ENCODE data around the gene ALDH8A1. TPM values are rescaled to one million over a fixed set of nuclear protein-coding genes. Genes with fewer than 3 reads are reported as not detected.

The ALDH8A1 gene
- total RNA-seq, 1 donor from 2014 or later = 0.18 TPM

DNA sequence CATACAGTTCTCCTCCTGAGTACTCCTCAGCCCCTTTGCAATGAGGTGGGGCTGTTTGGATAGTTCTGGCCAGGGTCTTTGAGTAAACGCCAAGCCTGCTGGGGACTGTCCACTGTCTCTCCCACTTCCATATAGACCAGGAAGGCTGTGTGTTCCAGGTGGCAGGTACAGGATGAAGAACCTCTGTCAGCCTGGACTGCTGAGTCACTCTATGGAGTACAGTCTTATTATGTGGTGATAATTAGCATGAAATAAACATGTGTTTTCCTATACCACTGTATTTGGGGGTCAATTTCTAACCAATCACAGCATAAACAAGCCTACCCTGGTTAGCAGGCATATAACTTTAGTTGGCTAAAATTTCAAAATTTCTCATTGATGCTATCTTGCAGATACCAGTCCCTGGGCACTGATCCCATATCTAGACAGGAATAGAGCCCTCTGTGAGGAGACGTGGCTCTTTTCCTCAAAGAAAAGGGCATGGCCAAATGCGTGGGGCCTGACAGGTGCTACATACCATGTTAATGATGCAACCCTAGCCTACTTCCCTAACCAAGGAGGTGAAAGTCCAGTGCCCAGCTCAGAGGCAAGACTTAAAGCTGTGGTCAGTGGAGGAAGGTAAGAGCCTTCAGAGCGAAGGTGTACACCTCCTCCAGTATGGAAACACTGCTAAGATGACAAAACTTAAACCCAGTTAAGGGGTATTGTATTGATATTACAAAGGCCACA lies 4.5 kb upstream of the ALDH8A1 start:
- no peak for DNase-seq (ENCODE audit: extremely low read depth, low read depth, low spot score)

- no peak for DNase-seq (ENCODE audit: extremely low read depth, low read depth, low spot score)
Observed at GRCh38 chr6:134951494-134952263, 1.8 kb upstream of the ALDH8A1 start.

DNA sequence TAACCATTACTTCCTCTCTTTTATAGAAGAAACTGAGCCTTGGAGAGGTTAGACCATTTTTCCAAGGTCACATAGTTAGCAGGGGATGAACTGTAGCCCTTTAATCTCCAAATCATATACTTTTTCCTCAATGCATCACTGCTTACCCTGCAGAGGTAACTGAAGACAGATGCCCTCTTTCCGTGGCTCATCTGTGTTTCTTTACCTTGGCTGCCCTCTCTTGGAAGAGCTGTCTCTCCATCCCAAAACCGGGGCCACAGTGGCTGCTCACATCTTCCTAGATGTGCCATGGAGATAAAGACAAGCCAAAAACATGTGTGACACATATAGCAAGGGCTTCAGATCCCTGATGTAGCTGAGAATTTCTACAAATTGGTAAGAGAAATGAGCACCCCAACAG lies 581 bp upstream of the ALDH8A1 start:
- no peak for DNase-seq (ENCODE audit: extremely low read depth, low read depth, low spot score)

DNA sequence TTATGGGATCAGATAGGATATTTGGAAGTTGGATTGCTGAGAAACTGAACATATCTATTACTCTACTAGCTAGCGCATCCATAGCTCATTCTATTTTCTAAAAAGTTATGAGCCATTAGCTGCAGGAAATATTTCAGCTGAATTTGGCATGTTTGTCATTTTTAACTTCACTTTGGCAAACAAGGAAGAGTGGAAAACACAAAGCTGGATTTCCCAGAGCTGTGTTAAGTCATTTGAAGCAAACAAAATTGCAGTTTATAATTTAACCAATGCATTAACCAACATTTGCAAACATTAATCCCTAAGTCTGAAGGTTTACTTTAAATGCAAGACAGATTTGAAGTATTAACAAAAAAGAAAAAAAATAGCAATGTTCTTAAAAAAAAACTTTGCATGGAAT lies 1.2 kb downstream of the ALDH8A1 start:
- DNase-seq (ENCODE audit: extremely low read depth, low read depth, low spot score) = no peak

DNA sequence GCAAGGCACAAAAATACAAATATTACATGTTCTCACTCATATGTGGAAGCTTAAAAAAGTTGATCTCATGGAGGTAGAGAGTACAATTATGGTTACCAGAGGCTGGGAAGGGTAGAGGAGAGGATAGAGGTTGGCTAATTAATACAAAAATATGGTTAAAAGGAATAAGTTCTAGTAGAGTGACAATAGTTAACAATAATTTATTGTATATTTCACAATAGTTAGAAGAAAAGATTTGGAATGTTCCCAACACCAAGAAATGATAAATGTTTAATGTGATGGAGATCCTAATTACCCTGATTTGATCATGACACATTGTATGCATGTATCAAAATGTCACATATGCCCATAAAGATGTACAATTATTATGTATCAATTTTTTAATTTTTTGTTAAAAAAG lies 1.8 kb downstream of the ALDH8A1 start:
- DNase-seq (ENCODE audit: extremely low read depth, low read depth, low spot score) = no peak

DNA sequence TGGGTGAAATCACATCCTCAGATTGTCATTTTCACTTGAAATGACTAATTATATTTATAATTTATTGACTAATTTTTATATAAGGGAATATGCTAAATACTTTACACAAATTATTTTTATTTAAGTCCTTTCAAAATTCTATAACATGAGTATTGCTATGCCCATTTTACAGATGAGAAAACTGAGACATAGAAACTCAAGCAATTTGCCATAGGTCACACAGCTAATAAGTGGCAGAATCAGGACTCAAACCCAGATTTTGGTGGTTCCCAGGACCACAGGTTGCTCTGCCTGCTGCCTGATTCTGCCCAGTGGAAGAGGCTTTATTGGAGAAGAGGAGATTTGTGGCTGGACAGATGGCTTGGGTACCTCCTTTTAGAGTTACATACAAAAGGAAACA lies 4.9 kb downstream of the ALDH8A1 start:
- no peak for DNase-seq (ENCODE audit: extremely low read depth, low read depth, low spot score)

- DNase-seq (ENCODE audit: extremely low read depth, low read depth, low spot score) = no peak
Observed at GRCh38 chr6:134943522-134944111, 6.3 kb downstream of the ALDH8A1 start.

GRCh38 chr6:134938896-134939295 lies 11.0 kb downstream of the ALDH8A1 start:
- no peak for DNase-seq (ENCODE audit: extremely low read depth, low read depth, low spot score)

- DNase-seq (ENCODE audit: extremely low read depth, low read depth, low spot score) = no peak
Observed at GRCh38 chr6:134937426-134937825, 12.5 kb downstream of the ALDH8A1 start.

- no peak for DNase-seq (ENCODE audit: extremely low read depth, low read depth, low spot score)
Observed at GRCh38 chr6:134936931-134937330, 13.0 kb downstream of the ALDH8A1 start.

DNA sequence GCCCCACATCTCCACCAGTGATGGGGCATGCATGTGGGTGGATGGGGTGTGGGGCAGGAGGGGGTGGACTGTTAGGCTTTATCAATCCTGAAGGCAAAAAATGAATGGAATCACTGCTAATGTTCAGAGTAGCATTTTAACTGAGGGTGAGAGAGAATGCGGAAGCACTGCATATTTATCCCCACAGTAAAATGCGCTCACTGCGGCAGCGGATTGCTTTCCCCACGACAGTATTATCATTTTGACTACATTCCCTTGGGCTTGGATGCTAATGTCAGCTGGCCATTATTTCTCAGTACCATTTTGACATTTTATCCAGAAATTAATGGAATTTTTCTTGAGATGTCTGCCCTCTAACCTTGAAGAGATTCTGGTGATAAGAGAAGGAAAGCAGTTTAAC lies 13.4 kb downstream of the ALDH8A1 start:
- DNase-seq (ENCODE audit: extremely low read depth, low read depth, low spot score) = no peak

- no peak for DNase-seq (ENCODE audit: extremely low read depth, low read depth, low spot score)
Observed at GRCh38 chr6:134934793-134935485, 15.0 kb downstream of the ALDH8A1 start.

GRCh38 chr6:134932535-134933470 lies 17.1 kb downstream of the ALDH8A1 start:
- DNase-seq (ENCODE audit: extremely low read depth, low read depth, low spot score) = no peak

- no peak for DNase-seq (ENCODE audit: extremely low read depth, low read depth, low spot score)
Observed at GRCh38 chr6:134932098-134932497, 17.8 kb downstream of the ALDH8A1 start.

GRCh38 chr6:134930463-134930862 lies 19.4 kb downstream of the ALDH8A1 start:
- no peak for DNase-seq (ENCODE audit: extremely low read depth, low read depth, low spot score)

- DNase-seq (ENCODE audit: extremely low read depth, low read depth, low spot score) = no peak
Observed at GRCh38 chr6:134928151-134928900, 21.6 kb downstream of the ALDH8A1 start.

DNA sequence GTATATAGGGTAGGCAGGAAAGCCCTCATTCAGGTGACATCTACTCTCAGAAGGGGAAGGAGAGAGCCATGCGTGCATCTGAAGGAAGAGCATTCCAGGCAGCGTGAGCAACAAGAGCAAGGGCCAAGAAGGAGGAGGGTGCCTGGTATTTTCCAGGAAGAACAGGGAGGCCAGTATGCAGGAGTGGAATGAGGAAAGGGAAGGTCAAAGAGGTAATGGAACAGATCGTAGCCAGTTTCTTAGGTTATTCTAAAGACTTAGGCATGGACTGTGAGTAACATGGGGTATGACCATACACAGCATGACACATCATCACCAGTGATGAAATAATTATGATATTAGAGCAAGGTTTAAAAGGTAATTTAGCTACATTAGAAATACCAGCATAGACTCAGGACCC lies 24.1 kb downstream of the ALDH8A1 start:
- DNase-seq (ENCODE audit: extremely low read depth, low read depth, low spot score) = peak; percentile 42

GRCh38 chr6:134921721-134922261 lies 28.1 kb downstream of the ALDH8A1 start:
- no peak for DNase-seq (ENCODE audit: extremely low read depth, low read depth, low spot score)

- DNase-seq (ENCODE audit: extremely low read depth, low read depth, low spot score) = no peak
Observed at GRCh38 chr6:134921276-134921675, 28.6 kb downstream of the ALDH8A1 start.
